Measurements from ENCODE around the gene TBCD. TPM values are rescaled to one million over a fixed set of nuclear protein-coding genes. Genes with fewer than 3 reads are reported as not detected.

Gene TBCD
- polyA plus RNA-seq, 1 donor: 76.4 TPM

DNA sequence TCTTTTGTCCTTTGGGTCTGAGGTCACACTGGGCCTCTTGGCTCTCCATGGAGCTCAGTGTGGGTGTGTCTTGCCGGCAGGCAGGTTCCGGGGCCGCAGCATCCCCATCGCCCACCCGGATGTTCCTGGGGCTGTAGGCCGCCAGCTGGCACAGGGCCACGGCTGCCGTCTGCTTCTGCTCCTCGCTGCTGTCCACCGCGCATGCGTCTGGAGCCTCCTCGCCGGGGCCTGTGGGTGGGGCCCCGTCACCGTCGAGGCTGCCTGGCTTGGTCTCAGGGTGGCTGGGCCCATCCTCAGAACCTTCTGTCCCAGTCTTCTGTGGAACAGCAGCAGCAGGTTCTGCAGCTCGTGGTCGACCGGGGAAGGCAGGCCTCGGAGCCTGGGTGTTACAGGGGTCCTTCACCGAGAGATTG, 78.4 kb downstream of the TBCD start:
- DNase-seq: no peak

DNA sequence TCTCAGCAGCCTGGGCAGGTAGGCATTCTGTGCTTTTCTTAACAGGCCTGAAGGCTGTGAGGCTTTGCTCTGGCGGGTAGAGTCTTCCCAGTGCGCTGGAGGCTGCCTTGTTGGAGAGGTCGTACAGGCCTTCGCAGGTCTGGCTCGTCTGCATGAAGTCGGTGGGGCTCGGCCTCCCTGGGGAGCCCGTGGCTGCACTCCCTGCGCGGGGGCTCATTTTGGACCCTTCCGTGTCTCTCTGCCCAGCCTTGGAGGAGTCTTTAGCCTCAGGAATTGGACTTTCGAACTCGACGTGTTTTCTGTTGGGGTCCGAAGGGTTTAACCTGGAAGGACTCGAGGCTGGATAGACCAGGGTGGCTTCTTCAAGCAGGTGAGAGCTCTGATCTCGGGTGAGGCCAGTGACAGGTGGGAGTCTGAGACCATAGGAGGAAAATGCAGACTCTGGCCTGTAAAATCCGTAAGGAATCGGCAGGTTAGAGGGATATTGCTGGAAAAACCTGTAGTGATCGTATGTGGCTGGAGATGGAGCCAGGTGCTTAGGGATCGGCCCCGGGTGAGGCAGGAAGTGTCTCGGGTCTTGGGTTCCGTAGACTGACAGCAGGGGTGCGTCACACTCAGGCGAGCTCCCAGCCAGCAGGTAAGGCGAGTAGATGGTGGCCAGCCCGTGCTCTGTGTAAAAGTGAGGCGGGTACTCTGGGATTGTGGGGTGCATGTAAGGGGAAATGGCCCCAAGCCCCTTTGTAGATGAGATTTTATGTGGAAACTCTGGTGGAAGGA, 79.4 kb downstream of the TBCD start:
- DNase-seq: no peak

DNA sequence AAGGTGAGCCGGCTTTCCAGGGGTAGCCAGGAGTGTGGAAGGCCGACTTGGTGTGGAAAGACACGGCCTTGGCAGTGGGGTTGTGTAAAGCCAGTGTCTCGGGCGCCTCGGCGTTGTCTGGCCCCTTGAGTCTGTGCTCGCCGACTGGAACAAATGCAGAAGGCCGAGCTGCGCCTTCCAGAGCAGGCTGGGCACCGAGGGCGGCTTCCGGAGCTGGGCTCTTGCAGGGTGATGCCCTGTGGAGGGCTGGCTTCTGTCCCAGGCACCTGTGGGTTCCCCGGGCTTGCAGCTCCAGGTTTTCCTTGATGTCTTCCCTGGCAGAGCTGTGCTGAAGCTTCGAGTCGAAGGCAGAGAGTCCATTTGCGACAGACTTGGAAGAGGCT, 79.9 kb downstream of the TBCD start:
- no peak for DNase-seq

DNA sequence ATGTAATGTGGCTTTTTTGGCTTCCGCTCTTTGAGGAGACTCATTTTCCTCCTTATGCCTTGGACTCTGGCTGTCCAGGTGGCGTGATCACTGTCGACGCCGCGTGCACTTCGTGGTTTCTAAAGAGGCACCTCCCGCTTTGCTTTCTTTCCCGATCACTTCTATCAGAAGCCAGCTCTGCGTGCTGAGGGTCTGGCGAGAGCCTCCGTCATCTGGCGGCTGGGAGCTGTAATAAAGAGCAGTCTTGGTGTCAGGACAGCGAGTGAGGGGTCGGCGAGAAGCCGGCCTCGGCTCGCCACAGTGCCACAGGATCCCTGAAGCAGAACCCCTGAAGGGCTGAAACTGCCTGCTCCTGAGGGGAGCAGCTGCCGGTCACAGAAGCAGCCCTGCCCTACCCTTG, 80.5 kb downstream of the TBCD start:
- DNase-seq: no peak

GRCh38 chr17:82832881-82833475, 81.1 kb downstream of the TBCD start:
- no peak for DNase-seq

DNA sequence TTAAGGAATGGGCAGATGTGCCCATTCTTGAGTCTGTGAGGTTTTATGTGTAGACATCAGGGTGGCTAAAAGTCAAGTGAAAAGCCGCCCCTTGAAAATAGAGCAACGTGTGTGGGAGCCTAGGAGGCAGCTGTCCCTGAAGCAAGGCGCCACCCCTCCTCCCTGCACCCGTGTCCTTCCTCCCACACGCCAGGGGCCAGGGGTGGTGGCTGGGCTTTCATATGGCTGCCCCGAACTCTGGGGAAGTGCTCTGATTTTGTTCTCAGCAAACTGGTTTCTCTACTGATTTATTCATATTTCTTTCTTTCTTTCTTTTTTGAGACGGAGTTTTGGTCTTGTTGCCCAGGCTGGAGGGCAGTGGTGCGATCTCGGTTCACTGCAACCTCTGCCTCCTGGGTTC, 83.3 kb downstream of the TBCD start:
- no peak for DNase-seq

DNA sequence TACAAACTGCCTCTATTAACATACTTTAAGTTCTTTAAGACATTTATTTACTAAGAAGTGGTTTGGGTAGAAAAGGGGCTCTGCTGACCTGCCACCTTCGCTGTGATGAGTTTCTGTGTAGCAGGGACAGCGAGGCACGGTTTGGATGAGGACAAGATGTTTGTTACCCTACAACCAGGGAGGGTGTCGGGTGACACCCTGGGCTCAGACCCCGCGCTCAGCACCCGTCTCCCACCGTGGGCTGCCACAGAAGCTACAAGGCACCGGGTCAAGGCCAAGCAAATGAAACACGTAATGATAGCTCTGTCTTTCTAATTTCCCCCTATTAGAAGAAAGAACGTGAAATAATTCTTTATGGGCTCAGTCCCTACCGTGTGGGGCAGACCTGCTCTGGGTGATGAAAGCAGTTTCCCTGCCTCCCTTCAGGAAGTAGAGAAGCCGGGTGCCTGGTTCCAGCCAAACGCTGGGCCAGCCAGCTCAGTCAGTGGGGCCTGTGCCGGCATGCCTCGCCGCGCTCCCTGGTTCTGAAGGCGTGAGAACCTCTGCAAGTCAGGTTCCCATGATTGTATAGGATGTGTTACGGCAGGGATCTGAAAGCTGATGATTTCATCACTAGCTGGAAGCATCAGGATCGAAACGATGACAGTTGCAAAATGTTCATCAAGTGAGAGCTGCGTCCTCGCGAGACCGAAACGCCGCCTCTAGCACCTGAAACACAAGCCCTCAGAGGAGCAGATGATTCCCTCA, 84.1 kb downstream of the TBCD start:
- DNase-seq: no peak

- no peak for DNase-seq
These were observed 85.0 kb downstream of the TBCD start for GRCh38 chr17:82836823-82837357.

- no peak for DNase-seq
These were observed 85.9 kb downstream of the TBCD start for GRCh38 chr17:82837586-82838320.

- DNase-seq: no peak
These were observed 86.7 kb downstream of the TBCD start for GRCh38 chr17:82838386-82839063.

DNA sequence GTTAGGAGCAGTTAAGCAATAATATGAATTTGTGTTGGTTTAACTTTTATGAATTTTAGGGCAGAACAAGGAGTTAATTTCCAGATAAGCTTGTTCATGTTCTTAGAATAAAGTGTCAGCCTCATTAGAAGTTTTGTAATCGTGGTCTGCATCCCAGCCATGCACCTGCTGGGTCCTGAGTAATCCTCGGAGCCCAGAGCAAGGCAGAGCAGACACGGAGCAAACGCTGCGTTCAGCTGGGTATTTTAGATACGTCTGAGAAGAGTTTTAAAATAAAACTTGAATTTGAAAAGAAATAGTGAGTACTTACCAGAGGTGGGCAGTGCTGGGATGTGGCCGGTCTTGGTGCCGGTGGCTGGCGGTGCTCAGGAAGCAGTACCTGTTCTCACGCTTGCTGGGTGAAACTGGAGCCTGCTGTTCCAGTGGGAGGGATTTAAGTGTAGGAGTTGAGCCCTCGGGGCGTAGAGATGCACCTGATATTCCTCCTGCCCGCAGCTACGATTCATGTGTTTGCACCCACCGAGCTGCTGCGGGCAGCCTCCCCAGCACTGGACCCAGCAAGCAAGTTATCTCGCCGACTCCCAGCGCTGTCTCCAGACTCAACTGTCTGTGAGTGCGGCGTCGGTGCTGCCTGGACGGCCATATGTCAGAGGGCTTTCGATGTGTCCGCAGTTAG, 87.9 kb downstream of the TBCD start, which contains the start of gene ZNF750:
TSS of gene ZNF750 (minus strand) at position 406 of the 676 bp plus-strand sequence. CDS start 7,568 bp downstream, outside the sequence.
- DNase-seq: no peak

DNA sequence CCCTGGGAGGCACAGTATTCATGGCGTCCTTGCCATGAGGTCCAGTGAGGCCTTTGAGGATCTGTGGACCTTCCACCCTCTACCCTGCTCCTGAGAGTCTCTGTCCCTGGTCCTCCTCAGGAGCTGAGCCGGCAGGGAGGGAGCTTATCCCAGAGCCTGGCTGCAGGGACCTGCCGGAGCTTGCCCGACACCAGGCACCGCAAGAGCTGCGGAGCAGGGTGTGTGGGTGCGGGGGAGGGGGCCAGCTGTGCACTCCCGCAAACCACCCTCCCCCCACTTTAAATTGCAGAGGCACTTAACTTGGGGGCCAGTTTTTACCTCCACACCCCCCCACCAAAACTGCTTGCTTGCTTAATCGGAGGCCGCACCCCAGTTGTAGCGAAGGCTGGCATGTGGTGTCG, 88.6 kb downstream of the TBCD start:
- no peak for DNase-seq

GRCh38 chr17:82841921-82842596, 90.2 kb downstream of the TBCD start:
- no peak for DNase-seq

DNA sequence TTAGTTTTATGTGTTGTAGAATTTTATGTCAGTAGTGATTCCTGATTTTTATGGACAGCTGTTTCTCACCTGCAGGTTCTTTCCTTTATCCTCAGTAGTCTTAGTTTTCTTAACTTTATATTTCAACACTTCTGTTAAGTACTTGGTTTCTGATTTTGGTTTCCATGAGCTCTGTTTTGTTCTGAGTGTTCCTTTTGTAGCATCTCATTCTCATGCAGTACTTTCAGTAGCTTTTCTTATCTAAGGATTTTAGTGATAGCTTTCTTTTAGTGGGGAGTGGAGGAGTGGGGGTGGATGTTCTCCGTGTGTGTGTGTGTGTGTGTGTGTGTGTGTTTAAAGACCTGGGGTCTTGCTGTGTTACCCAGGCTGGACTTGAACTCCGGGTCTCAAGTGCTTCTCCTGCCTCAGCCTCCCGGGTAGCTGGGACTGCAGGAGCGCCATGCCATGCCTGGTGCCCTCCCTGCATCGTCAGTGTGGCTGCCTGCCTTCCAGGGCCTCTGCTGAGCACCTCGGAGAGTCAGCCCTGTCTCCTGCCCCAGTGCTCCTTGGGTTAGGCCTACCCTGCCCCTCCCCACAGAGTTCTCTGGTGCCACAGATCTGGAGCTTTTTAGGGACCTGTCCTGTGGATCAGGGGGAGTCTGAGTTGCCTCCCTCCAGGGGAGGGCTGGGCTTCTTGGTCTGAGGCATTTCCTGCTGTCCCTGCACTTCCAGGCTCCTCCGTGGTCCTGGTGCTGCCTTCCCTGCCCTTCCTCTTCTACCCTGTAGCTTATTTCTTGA, 92.2 kb downstream of the TBCD start:
- DNase-seq: no peak

DNA sequence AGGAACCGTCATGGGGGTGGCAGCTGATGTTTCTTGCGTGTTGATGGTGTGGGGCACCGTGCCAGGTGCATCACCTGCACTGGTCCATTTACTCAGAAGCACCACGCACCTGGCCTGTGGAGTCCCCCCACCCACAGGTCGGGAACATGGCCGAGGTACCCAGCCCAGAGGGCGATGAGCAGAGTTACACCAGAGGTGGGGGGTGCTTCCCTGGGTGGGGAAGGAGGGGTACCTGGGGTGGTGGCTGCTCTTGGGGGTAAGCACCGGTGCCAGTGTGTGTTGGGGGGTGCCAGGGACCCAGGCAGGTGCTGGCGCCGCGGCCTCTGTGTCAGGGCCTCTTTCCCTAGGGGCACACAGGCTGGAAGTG, 92.9 kb downstream of the TBCD start:
- DNase-seq: no peak

- no peak for DNase-seq
These were observed 93.4 kb downstream of the TBCD start for GRCh38 chr17:82845163-82845807.

GRCh38 chr17:82846061-82846691, 94.3 kb downstream of the TBCD start:
- DNase-seq: no peak

DNA sequence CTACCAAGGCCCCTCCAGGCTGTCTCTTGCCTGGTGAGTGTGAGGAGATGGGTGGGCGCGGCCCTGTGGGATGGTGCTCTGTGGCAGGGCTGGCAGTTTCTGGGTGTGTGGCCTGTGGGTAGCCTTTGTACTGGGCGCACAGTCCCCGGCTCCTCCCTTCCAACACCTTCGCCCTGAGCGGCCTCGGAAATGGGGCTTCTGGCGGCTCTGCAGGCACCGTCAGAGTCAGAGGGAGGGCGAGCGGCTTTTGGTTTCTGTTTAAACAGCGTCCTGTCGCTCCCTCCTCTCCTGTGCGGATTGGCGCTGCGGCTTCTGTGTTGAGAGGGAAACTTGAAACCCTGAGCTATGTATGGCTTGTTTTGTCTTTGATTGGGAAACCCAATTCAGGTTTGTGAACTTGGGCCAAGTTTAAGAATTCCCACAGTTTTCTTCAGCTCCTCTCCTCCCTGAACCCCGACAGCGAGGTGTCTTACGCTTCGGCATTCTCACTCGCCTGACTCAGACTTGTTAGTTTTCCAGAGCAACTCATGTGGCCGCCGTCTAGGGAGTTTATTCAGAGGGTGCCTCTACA, 96.2 kb downstream of the TBCD start:
- DNase-seq: no peak
